GM12864 (cell line): Measurements from ENCODE around the gene WDFY4.

Experiments used
- DNase-seq: peaks from one replicate; pipeline ENCODE4 v3.0.0-alpha.2; 2011; ENCODE audit warnings: low read depth
- H3K4me3 ChIP-seq: 2 replicates; pipeline ENCODE4 v1.5.1; 2011; ENCODE audit warnings: mild to moderate bottlenecking, low read depth, low read length, control low read depth
- CTCF ChIP-seq: IDR thresholded peaks from 2 replicates; pipeline ENCODE4 v1.5.1; 2011; ENCODE audit warnings: low read depth, mild to moderate bottlenecking, moderate library complexity, low read length, control low read depth, inconsistent platforms; ENCODE audit errors: missing control alignments

Gene WDFY4

GRCh38 chr10:48895803-48896195 lies 211.1 kb downstream of the WDFY4 start:
- no peak for DNase-seq
- TF ChIP-seq CTCF, result no peak

GRCh38 chr10:48896756-48897440 lies 212.2 kb downstream of the WDFY4 start:
- TF ChIP-seq CTCF, result no peak
- DNase-seq, result no peak

More at GRCh38 chr10:48895803-48896195, 211.1 kb downstream of the WDFY4 start:
- H3K4me3 ChIP-seq, result no peak overlapping the region

DNA sequence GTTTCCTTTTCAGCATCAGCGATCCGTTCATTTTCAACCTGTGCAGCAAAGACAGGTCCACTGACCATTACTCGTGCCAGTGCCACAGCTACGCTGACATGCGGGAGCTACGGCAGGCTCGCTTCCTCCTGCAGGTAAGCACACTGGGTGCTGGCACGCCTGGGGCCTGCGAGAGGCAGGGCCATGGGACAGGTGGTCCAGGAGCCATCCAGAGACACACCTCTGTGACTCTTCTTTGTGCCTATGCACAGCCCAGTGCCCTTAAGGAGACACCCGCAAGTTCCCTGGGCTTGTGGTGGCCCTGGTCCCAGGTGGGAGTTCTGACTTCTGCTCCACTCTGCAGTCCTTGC lies 212.7 kb downstream of the WDFY4 start:
- no peak for DNase-seq
- H3K4me3 ChIP-seq, result no peak overlapping the region
- no peak for TF ChIP-seq CTCF

More at GRCh38 chr10:48896756-48897440, 212.2 kb downstream of the WDFY4 start:
- no peak overlapping the region for H3K4me3 ChIP-seq

DNA sequence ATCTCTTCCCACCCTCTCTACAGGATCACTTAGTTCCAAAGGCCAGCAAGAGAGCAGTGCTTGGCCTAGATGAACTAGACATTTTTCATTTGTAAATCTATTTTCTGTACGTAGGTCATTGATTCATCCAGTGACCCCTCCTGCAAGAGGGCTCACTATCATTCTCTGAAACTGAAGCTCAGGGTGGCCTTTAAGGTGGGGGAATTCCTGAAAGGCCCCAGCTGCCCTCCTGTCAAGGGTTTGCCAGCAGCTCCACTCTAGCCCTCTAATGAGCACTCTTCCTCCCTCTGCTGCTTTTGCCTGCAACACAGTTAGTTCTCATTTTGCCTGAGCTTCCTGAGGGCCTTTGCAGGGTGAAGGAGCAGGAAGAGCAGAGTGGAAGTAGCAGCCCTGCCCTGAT lies 213.8 kb downstream of the WDFY4 start:
- no peak overlapping the region for H3K4me3 ChIP-seq
- TF ChIP-seq CTCF, result no peak
- DNase-seq, result no peak

DNA sequence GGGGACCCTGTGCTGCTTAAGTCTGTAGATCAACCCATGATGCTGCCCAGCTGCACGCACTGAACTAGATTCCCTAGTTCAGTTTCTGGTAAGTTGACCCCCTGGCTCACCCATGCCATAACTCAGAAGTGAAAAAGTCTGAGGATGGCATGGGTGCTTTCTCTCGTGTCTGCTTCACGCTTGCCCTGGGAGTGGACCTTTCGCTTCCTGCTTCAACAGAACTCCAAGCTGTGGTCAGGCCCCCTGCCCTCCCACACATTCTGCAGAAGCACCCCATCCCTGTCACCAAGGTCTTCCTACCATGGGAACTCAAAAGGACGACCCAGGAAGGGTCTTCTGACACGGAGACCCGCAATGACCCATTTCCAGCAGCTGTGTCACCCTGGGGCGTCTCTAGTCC lies 215.1 kb downstream of the WDFY4 start:
- no peak overlapping the region for H3K4me3 ChIP-seq
- no peak for DNase-seq
- TF ChIP-seq CTCF, result no peak

DNA sequence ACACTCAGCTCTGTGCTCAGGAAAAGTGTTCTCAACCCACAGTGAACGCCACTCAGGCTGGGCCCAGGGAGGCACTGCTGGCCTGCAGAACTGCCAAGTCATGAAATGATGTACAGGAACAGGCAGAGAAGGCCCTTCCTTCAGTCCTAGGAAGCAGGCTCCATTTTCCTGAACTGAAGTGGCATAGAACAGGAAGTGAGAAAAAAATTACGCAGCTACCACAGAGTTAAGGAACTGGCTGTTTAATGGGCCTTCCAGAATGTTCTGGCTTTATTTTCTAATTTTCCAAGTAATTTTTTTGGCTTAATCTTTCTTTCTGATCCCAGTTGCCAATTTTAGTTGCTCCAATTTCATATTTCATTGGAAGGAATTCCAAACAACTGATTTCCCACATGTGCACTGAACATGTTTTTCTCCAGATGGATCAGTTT lies 215.7 kb downstream of the WDFY4 start:
- DNase-seq, result no peak
- no peak overlapping the region for H3K4me3 ChIP-seq
- TF ChIP-seq CTCF, result no peak

DNA sequence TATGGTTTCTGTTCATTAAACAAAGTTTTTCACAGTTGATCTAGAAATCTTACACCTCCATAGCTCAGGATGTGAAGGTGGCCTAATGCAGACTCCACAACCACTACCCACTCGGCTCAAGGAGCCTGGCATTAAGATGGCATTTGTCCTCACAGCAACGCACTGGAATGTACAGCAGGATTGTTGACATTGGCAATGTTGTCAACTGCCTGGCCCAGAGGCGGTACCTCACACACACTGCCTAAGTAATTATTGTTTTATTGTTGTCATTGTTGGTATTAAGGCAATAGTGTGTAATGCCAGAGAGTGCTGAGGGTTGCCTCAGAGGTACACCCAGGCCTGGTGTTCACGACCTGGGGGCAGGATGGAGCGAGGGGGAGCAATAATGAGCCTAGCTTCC lies 216.6 kb downstream of the WDFY4 start:
- TF ChIP-seq CTCF, result no peak
- no peak overlapping the region for H3K4me3 ChIP-seq
- no peak for DNase-seq
